ENCODE measurements around the gene NRCAM. TPM values are rescaled to one million over a fixed set of nuclear protein-coding genes. Genes with fewer than 3 reads are reported as not detected.

Gene NRCAM
- total and polyA plus RNA-seq, 2 of the 13 experiments (the other 11 are each of a cell fraction or from before 2014, with no cell fraction given) = 0.31 to 0.33 TPM

- no peak for FAIRE-seq
- intact Hi-C loops (cut with micrococcal nuclease; ENCODE audit: unreplicated experiment) (no loop called here), in situ Hi-C loops (cut with HindIII; ENCODE audit: extremely low pct_ligation_motif_present, low pct_unique_long_range_greater_than_20kb) (no loop called here)
- WGBS (ENCODE audit: low lambda C conversion rate) = 88% methylated on average over 3 of the region's 3 CpGs
- H2AFZ ChIP-seq (ENCODE audit: low read length) = no peak overlapping the region
- H4K20me1 ChIP-seq (ENCODE audit: insufficient read depth, low read length) = no peaks in the 10 kb centered on the region
- no peak overlapping the region for H3K9ac ChIP-seq (ENCODE audit: insufficient read depth, low read depth, low read length)
- no peak overlapping the region for H3K4me2 ChIP-seq (ENCODE audit: low read depth, low read length)
- no peak for ATAC-seq
- no peak for TF ChIP-seq CHD4 (IDR thresholded peaks at IDR 0.05; ENCODE audit: borderline replicate concordance, low read length)
- no peak for TF ChIP-seq MIER3 (CRISPR knock-in tag; IDR thresholded peaks at IDR 0.05; ENCODE audit: borderline replicate concordance)
- TF ChIP-seq SMC3 (IDR thresholded peaks at IDR 0.05; ENCODE audit: low read length) = no peak
- TF ChIP-seq ZNF615 (CRISPR knock-in tag; IDR thresholded peaks at IDR 0.05; ENCODE audit: borderline replicate concordance) = no peak
- no peak for TF ChIP-seq KDM1A (CRISPR knock-in tag; IDR thresholded peaks at IDR 0.05)
- no peak for TF ChIP-seq RXRB (CRISPR knock-in tag; IDR thresholded peaks at IDR 0.05; ENCODE audit: borderline replicate concordance)
- TF ChIP-seq KLF11 (CRISPR knock-in tag; IDR thresholded peaks at IDR 0.05) = no peak
- no peak for TF ChIP-seq NR2F6 (IDR thresholded peaks at IDR 0.05)
- no peak for TF ChIP-seq NR2F6 (CRISPR knock-in tag; IDR thresholded peaks at IDR 0.05)
- no peaks in the 10 kb centered on the region for H3K36me3 ChIP-seq (replicated peaks in 1 of 2; ENCODE audit: control insufficient read depth in 1 of 2, insufficient read depth in 2 of 2, low read length in 2 of 2)
- CTCF ChIA-PET (ENCODE audit: low intra/inter-chr PET ratio, low total read pairs) = no interaction called here
- no peak for DNase-seq (ENCODE audit: low spot score)
- no peak overlapping the region for H3K4me3 ChIP-seq (replicated peaks in 1 of 3; ENCODE audit: insufficient read depth in 1 of 3, low read depth in 2 of 3, low read length in 3 of 3)
- no peaks in the 10 kb centered on the region for H3K79me2 ChIP-seq (ENCODE audit: insufficient read depth, low read length)
- BruUV-seq (replicated peaks) = no TSS peak
- no peaks in the 10 kb centered on the region; a peak in 1 of 5 replicates for H3K27me3 ChIP-seq (ENCODE audit: control insufficient read depth in 1 of 2, insufficient read depth in 2 of 2, low read length in 2 of 2)
- H3K4me1 ChIP-seq (ENCODE audit: insufficient read depth, low read length) = no peaks in the 10 kb centered on the region
- H3K27ac ChIP-seq (ENCODE audit: extremely low read length, insufficient read depth, low read length) = no peak overlapping the region
- H3K9me3 ChIP-seq (ENCODE audit: low read length) = no peaks in the 10 kb centered on the region
- POLR2A ChIA-PET = no interaction called here
Observed at GRCh38 chr7:108311446-108312168, 144.6 kb downstream of the NRCAM start.

GRCh38 chr7:108310351-108310750, 145.9 kb downstream of the NRCAM start:
- no peak overlapping the region for H3K9ac ChIP-seq (ENCODE audit: insufficient read depth, low read depth, low read length)
- POLR2A ChIA-PET = no interaction called here
- no peak overlapping the region for H3K4me2 ChIP-seq (ENCODE audit: low read depth, low read length)
- H3K4me1 ChIP-seq (ENCODE audit: insufficient read depth, low read length) = no peaks in the 10 kb centered on the region
- no peaks in the 10 kb centered on the region for H3K9me3 ChIP-seq (ENCODE audit: low read length)
- 0% methylated on average over 2 of the region's 2 CpGs for WGBS (ENCODE audit: low lambda C conversion rate)
- no TSS peak for BruUV-seq (replicated peaks)
- H4K20me1 ChIP-seq (ENCODE audit: insufficient read depth, low read length) = no peaks in the 10 kb centered on the region
- no peak overlapping the region for H2AFZ ChIP-seq (ENCODE audit: low read length)
- in situ Hi-C loops (cut with HindIII; ENCODE audit: extremely low pct_ligation_motif_present, low pct_unique_long_range_greater_than_20kb) = no loop called here
- DNase-seq (ENCODE audit: low spot score) (no peak), ATAC-seq (no peak), FAIRE-seq (no peak)
- no peaks in the 10 kb centered on the region; a peak in 1 of 5 replicates for H3K27me3 ChIP-seq (ENCODE audit: control insufficient read depth in 1 of 2, insufficient read depth in 2 of 2, low read length in 2 of 2)
- CTCF ChIA-PET (ENCODE audit: low intra/inter-chr PET ratio, low total read pairs) = no interaction called here
- intact Hi-C loops (cut with micrococcal nuclease; ENCODE audit: unreplicated experiment) = no loop called here
- no peaks in the 10 kb centered on the region for H3K79me2 ChIP-seq (ENCODE audit: insufficient read depth, low read length)
- TF ChIP-seq CEBPZ (IDR thresholded peaks at IDR 0.05; ENCODE audit: low read length) = no peak
- no peaks in the 10 kb centered on the region for H3K36me3 ChIP-seq (replicated peaks in 1 of 2; ENCODE audit: control insufficient read depth in 1 of 2, insufficient read depth in 2 of 2, low read length in 2 of 2)
- H3K4me3 ChIP-seq (replicated peaks in 1 of 3; ENCODE audit: insufficient read depth in 1 of 3, low read depth in 2 of 3, low read length in 3 of 3) = no peak overlapping the region
- H3K27ac ChIP-seq (ENCODE audit: extremely low read length, insufficient read depth, low read length) = no peak overlapping the region

Measured in HepG2 (cell line).